Measurements from ENCODE around the gene TTC23.

DNA sequence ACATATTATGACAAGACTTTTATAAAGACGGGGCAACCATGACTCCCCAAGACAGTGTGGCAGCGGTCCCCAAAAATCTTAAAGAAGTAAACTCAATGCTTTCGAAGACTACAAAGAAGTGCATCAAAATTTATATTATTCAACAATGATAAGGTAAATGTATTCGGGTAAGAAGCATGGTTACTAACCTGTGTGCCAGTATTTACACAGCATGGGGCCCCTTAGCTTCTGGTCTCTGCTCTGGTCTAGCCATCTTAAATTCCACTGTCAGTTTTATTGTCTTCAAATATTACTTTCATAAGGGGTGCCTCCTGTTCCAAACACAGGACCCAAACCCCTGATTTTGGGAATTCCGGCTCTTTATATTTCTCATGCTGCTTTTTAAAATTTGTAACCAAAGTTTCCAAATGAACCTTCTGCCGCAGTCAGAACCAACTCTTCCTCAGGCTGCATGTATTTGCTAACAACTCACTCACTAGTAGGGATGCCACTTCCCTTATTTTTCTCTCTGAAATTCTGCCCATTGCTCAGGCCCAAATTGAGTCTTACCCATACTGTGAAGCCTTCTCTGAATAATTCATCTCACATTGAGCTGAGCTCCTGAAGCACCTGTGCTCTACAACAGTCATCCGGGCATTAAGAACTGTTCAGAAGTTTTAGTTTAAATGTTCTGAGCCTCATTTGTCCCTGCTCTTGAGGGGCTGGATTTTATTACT is 1.2 kb downstream of the TTC23 start:
- no peak for TF ChIP-seq RAD51 (IDR thresholded peaks at IDR 0.05; ENCODE audit: borderline replicate concordance, low read depth)
- TF ChIP-seq, protein P1, sequence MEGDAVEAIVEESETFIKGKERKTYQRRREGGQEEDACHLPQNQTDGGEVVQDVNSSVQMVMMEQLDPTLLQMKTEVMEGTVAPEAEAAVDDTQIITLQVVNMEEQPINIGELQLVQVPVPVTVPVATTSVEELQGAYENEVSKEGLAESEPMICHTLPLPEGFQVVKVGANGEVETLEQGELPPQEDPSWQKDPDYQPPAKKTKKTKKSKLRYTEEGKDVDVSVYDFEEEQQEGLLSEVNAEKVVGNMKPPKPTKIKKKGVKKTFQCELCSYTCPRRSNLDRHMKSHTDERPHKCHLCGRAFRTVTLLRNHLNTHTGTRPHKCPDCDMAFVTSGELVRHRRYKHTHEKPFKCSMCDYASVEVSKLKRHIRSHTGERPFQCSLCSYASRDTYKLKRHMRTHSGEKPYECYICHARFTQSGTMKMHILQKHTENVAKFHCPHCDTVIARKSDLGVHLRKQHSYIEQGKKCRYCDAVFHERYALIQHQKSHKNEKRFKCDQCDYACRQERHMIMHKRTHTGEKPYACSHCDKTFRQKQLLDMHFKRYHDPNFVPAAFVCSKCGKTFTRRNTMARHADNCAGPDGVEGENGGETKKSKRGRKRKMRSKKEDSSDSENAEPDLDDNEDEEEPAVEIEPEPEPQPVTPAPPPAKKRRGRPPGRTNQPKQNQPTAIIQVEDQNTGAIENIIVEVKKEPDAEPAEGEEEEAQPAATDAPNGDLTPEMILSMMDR (IDR thresholded peaks at IDR 0.05 in 2 of 3, conservative IDR thresholded peaks at IDR 0.05 in 1 of 3; ENCODE audit: insufficient read depth in 2 of 3, low read depth in 1 of 3, low read length in 3 of 3) = no peak
- TF ChIP-seq TEAD4 (IDR thresholded peaks at IDR 0.05; ENCODE audit: low read length) = no peak
- no peak for TF ChIP-seq TEAD4 (CRISPR knock-in tag; IDR thresholded peaks at IDR 0.05; ENCODE audit: borderline replicate concordance)
- no peak for TF ChIP-seq PHF8 (IDR thresholded peaks at IDR 0.05; ENCODE audit: borderline replicate concordance, low read length)
- TF ChIP-seq POLR2H (tag; IDR thresholded peaks at IDR 0.05; ENCODE audit: low read depth) = no peak
- no peak for TF ChIP-seq BRD9 (IDR thresholded peaks at IDR 0.05; ENCODE audit: low read depth, partially characterized antibody)
- no peak for TF ChIP-seq SOX6 (IDR thresholded peaks at IDR 0.05)

All from K562 (cell line).